ENCODE measurements around the gene OSBPL8.
"Not testable (repeated sequence)": the region's sequence is repeated elsewhere in the genome, so short reads cannot be mapped to it uniquely, and the experiment has no call there.

Gene OSBPL8

GRCh38 chr12:76478045-76478444 lies 81.5 kb downstream of the OSBPL8 start:
- H3K4me3 ChIP-seq (ENCODE audit: low read length), result no peak overlapping the region
- no peak overlapping the region for H3K9ac ChIP-seq (ENCODE audit: low read length)
- no peaks in the 10 kb centered on the region for H3K4me1 ChIP-seq (ENCODE audit: control insufficient read depth, insufficient read depth, low read length)
- no peak overlapping the region for H3K27ac ChIP-seq (ENCODE audit: low read depth, low read length)
- no peaks in the 10 kb centered on the region for H3K36me3 ChIP-seq (ENCODE audit: control insufficient read depth, insufficient read depth, low read length)
- no peaks in the 10 kb centered on the region for H3K27me3 ChIP-seq (ENCODE audit: control insufficient read depth, insufficient read depth, low read length)

DNA sequence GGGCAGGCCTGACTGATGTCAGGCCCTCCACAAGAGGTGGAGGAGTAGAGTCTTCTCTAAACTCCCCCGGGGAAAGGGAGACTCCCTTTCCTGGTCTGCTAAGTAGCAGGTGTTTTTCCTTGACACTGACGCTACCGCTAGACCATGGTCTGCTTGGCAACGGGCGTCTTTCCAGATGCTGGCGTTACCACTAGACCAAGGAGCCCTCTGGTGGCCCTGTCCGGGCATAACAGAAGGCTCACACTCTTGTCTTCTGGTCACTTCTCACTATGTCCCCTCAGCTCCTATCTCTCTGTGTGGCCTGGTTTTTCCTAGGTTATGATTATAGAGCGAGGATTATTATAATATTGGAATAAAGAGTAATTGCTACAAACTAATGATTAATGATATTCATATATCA lies 86.7 kb downstream of the OSBPL8 start:
- H3K4me1 ChIP-seq (ENCODE audit: control insufficient read depth, insufficient read depth, low read length); H3K27me3 ChIP-seq (ENCODE audit: control insufficient read depth, insufficient read depth, low read length); H3K36me3 ChIP-seq (ENCODE audit: control insufficient read depth, insufficient read depth, low read length); H3K27ac ChIP-seq (ENCODE audit: low read depth, low read length); H3K4me3 ChIP-seq (ENCODE audit: low read length); H3K9ac ChIP-seq (ENCODE audit: low read length): not testable (repeated sequence)

DNA sequence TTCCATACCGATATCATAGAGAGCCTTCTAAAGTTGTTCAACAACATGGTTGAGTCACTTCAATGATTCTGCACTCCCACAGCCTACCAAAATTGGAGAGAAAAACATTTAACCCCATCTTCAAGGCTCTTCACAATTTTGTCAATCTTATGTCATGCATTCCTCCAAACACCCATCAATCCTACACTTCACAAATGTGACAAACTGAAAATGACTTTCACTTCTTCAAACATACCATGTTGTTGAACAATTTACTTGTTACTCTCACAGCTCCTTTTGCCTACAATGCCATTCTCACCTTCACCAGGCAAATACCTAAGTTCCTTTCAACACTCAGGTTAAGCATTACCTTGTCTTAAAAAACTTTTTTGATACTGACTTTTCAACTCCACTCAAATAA lies 88.0 kb downstream of the OSBPL8 start:
- no peak overlapping the region for H3K27ac ChIP-seq (ENCODE audit: low read depth, low read length)
- no peak overlapping the region for H3K4me3 ChIP-seq (ENCODE audit: low read length)
- H3K4me1 ChIP-seq (ENCODE audit: control insufficient read depth, insufficient read depth, low read length), result no peaks in the 10 kb centered on the region
- H3K9ac ChIP-seq (ENCODE audit: low read length), result no peak overlapping the region
- no peaks in the 10 kb centered on the region for H3K27me3 ChIP-seq (ENCODE audit: control insufficient read depth, insufficient read depth, low read length)
- no peaks in the 10 kb centered on the region for H3K36me3 ChIP-seq (ENCODE audit: control insufficient read depth, insufficient read depth, low read length)

- H3K4me3 ChIP-seq (ENCODE audit: low read length), result no peak overlapping the region
- H3K4me1 ChIP-seq (ENCODE audit: control insufficient read depth, insufficient read depth, low read length), result no peaks in the 10 kb centered on the region
- H3K9ac ChIP-seq (ENCODE audit: low read length), result no peak overlapping the region
- H3K27me3 ChIP-seq (ENCODE audit: control insufficient read depth, insufficient read depth, low read length), result no peaks in the 10 kb centered on the region
- H3K36me3 ChIP-seq (ENCODE audit: control insufficient read depth, insufficient read depth, low read length), result no peaks in the 10 kb centered on the region
- no peak overlapping the region for H3K27ac ChIP-seq (ENCODE audit: low read depth, low read length)
Observed at GRCh38 chr12:76470028-76470939, 89.3 kb downstream of the OSBPL8 start.

GRCh38 chr12:76464631-76465166 lies 94.9 kb downstream of the OSBPL8 start:
- Histone ChIP-seq H3K36me3 (ENCODE audit: control insufficient read depth, insufficient read depth, low read length) (no peaks in the 10 kb centered on the region), H3K4me3 (ENCODE audit: low read length) (no peak overlapping the region), H3K4me1 (ENCODE audit: control insufficient read depth, insufficient read depth, low read length) (no peaks in the 10 kb centered on the region), H3K27ac (ENCODE audit: low read depth, low read length) (no peak overlapping the region), H3K9ac (ENCODE audit: low read length) (no peak overlapping the region), H3K27me3 (ENCODE audit: control insufficient read depth, insufficient read depth, low read length) (no peaks in the 10 kb centered on the region)

DNA sequence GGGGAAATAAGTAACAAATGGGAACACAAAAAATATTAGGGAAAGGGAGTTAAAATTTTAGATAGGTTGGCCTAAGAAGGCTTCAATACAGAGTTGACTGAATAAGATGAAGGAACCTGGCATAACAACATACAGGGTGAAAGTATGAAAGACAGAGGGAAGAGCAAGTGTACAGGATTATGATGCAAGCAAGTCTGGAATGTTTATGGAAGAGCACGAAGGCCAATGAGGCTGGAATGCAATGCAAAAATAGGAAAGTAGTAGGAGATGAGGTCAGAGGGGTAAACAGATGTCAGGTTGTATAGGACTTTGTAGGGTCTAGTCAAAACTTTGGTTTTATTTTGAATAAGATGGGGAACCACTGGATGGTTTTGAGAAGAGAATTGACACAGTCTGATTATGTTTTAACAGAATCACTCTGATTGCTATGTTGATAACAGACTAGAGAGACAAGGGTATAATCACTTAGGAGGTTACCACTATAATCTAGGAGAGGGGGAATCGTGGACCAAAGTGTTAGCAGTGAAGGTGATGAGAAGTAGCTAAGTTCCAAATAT lies 96.8 kb downstream of the OSBPL8 start:
- Histone ChIP-seq H3K4me1 (ENCODE audit: control insufficient read depth, insufficient read depth, low read length) (no peaks in the 10 kb centered on the region), H3K9ac (ENCODE audit: low read length) (no peak overlapping the region), H3K27ac (ENCODE audit: low read depth, low read length) (no peak overlapping the region), H3K4me3 (ENCODE audit: low read length) (no peak overlapping the region), H3K27me3 (ENCODE audit: control insufficient read depth, insufficient read depth, low read length) (no peaks in the 10 kb centered on the region), H3K36me3 (ENCODE audit: control insufficient read depth, insufficient read depth, low read length) (no peaks in the 10 kb centered on the region)

DNA sequence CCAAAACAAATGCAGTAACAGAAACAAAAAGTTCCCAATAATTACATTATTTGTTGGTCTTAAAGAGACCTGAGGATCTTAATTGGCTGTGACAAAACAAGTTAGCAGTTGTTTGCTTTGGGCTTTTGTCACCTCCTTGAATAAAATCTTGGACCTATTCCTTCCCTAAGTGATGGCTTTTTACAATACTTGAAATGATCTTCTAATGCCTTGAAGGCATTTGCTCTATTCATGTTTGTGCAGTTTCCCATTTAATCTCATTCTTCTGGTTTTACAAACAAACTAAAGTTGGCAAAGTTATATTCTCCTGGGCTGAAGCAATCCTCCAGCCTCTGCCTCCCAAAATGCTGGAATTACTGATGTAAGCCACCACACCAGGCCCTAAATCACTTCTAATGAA lies 98.8 kb downstream of the OSBPL8 start:
- H3K4me1 ChIP-seq (ENCODE audit: control insufficient read depth, insufficient read depth, low read length), result no peaks in the 10 kb centered on the region
- no peaks in the 10 kb centered on the region for H3K27me3 ChIP-seq (ENCODE audit: control insufficient read depth, insufficient read depth, low read length)
- no peak overlapping the region for H3K9ac ChIP-seq (ENCODE audit: low read length)
- no peak overlapping the region for H3K4me3 ChIP-seq (ENCODE audit: low read length)
- no peak overlapping the region for H3K27ac ChIP-seq (ENCODE audit: low read depth, low read length)
- H3K36me3 ChIP-seq (ENCODE audit: control insufficient read depth, insufficient read depth, low read length), result no peaks in the 10 kb centered on the region

DNA sequence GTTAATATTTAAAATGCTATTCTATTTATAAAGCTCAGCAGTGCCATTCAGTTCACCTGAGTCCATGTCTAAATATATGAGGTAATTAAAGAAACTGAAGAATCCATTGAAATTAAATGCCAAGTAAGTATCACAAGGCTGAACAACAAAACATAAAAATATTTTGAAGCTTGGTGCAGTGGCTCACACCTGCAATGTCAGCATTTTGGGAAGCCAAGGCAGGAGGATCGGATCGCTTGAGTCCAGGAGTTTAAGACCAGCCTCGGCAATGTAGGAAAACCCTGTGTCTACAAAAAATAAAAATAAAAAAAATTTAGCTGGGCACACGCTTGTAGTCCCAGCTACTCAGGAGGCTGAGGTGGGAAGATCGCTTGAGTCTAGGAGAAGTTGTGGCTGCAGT lies 101.8 kb downstream of the OSBPL8 start:
- no peak overlapping the region for H3K27ac ChIP-seq (ENCODE audit: low read depth, low read length)
- no peaks in the 10 kb centered on the region for H3K4me1 ChIP-seq (ENCODE audit: control insufficient read depth, insufficient read depth, low read length)
- no peaks in the 10 kb centered on the region for H3K36me3 ChIP-seq (ENCODE audit: control insufficient read depth, insufficient read depth, low read length)
- H3K9ac ChIP-seq (ENCODE audit: low read length), result no peak overlapping the region
- H3K27me3 ChIP-seq (ENCODE audit: control insufficient read depth, insufficient read depth, low read length), result no peaks in the 10 kb centered on the region
- no peak overlapping the region for H3K4me3 ChIP-seq (ENCODE audit: low read length)

GRCh38 chr12:76457010-76457409 lies 102.6 kb downstream of the OSBPL8 start:
- no peaks in the 10 kb centered on the region for H3K36me3 ChIP-seq (ENCODE audit: control insufficient read depth, insufficient read depth, low read length)
- no peak overlapping the region for H3K9ac ChIP-seq (ENCODE audit: low read length)
- no peaks in the 10 kb centered on the region for H3K4me1 ChIP-seq (ENCODE audit: control insufficient read depth, insufficient read depth, low read length)
- no peak overlapping the region for H3K27ac ChIP-seq (ENCODE audit: low read depth, low read length)
- H3K27me3 ChIP-seq (ENCODE audit: control insufficient read depth, insufficient read depth, low read length), result no peaks in the 10 kb centered on the region
- no peak overlapping the region for H3K4me3 ChIP-seq (ENCODE audit: low read length)

GRCh38 chr12:76455582-76456345 lies 103.8 kb downstream of the OSBPL8 start:
- Histone ChIP-seq H3K27ac (ENCODE audit: low read depth, low read length) (no peak overlapping the region), H3K27me3 (ENCODE audit: control insufficient read depth, insufficient read depth, low read length) (no peaks in the 10 kb centered on the region), H3K4me3 (ENCODE audit: low read length) (no peak overlapping the region)

GRCh38 chr12:76451528-76451927 lies 108.0 kb downstream of the OSBPL8 start:
- Histone ChIP-seq H3K9ac (ENCODE audit: low read length) (no peak overlapping the region), H3K27ac (ENCODE audit: low read depth, low read length) (no peak overlapping the region), H3K36me3 (ENCODE audit: control insufficient read depth, insufficient read depth, low read length) (no peaks in the 10 kb centered on the region), H3K4me3 (ENCODE audit: low read length) (no peak overlapping the region), H3K27me3 (ENCODE audit: control insufficient read depth, insufficient read depth, low read length) (no peaks in the 10 kb centered on the region), H3K4me1 (ENCODE audit: control insufficient read depth, insufficient read depth, low read length) (no peaks in the 10 kb centered on the region)

More at GRCh38 chr12:76455582-76456345, 103.8 kb downstream of the OSBPL8 start:
- Histone ChIP-seq H3K4me1 (ENCODE audit: control insufficient read depth, insufficient read depth, low read length) (no peaks in the 10 kb centered on the region), H3K9ac (ENCODE audit: low read length) (no peak overlapping the region), H3K36me3 (ENCODE audit: control insufficient read depth, insufficient read depth, low read length) (no peaks in the 10 kb centered on the region)

GRCh38 chr12:76450690-76451089 lies 108.9 kb downstream of the OSBPL8 start:
- Histone ChIP-seq H3K4me3 (ENCODE audit: low read length) (no peak overlapping the region), H3K36me3 (ENCODE audit: control insufficient read depth, insufficient read depth, low read length) (no peaks in the 10 kb centered on the region), H3K27me3 (ENCODE audit: control insufficient read depth, insufficient read depth, low read length) (no peaks in the 10 kb centered on the region), H3K27ac (ENCODE audit: low read depth, low read length) (no peak overlapping the region), H3K9ac (ENCODE audit: low read length) (no peak overlapping the region), H3K4me1 (ENCODE audit: control insufficient read depth, insufficient read depth, low read length) (no peaks in the 10 kb centered on the region)
